ENCODE results near the gene SRD5A1.
A peak's percentile ranks its signal among the peaks of the same experiment; 100 is the strongest.

The SRD5A1 gene

DNA sequence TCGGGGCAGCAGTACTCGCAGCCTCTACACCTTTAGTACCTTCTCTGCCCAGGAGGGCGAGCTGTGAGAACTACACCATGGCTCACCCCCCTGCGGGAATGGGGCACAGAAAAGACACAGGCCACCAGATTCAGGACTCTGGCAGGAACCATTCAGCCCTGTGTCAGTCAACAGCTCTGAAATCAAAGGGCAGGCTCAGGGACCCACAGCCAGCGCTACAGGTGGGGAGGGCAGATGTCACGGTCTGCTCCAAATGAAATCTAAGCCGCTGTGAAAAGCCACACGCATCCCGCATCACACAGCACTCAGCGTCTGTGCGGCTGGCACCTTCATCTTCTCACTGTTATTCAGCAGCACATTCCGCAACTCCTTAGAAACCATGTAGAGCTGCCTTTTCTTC lies 28.3 kb upstream of the SRD5A1 start:
- DNase-seq (ENCODE audit: low spot score), result peak; percentile 50

DNA sequence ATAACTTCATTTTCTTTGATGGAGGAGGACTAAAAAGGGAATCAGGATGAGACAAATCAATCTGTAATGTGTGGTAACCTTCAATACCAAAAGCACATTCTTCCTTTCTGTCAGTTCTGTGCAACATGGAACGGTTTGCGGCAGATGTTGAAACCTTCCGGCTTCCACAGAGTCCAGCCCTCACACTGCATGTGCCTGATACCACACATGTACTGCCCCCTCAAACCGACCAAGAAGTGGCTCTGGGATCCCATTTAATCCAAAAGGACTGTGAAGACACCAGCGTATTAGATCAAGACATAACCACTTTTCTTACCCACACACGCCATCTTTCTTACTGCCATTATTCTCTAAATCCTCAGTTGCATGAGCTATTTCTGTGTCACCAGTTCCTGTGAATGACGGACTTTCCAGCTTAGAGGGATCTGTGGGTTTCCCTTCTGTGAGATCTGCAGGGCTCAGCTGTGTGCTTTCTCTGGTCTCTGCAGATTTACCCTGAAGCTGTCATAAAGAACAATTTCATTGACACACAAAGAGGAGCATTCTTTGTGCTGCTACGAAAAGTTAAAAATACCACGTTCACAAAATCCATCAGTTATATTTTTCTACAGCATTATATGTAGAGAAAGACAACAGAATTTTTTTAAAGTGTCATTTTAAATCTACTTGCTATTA lies 26.2 kb upstream of the SRD5A1 start:
- no peak for DNase-seq (ENCODE audit: low spot score)

DNA sequence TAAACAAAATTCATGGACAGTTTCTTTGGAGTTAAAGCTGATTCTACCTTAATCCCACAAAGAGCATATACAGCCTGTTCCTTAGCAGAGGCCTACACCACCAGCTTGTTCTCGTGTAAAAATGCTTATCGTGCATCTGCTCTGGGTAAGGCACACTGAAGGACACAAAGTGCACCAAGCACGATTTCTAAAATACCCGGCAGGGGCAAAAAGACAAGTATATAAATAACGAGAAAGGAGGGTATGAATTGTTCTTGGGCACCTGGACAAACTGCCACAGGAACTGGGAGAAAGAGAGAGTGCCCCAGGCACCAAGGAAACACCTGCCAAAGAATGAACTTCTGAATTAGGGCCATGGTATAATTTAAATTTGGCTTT lies 25.7 kb upstream of the SRD5A1 start:
- no peak for DNase-seq (ENCODE audit: low spot score)

DNA sequence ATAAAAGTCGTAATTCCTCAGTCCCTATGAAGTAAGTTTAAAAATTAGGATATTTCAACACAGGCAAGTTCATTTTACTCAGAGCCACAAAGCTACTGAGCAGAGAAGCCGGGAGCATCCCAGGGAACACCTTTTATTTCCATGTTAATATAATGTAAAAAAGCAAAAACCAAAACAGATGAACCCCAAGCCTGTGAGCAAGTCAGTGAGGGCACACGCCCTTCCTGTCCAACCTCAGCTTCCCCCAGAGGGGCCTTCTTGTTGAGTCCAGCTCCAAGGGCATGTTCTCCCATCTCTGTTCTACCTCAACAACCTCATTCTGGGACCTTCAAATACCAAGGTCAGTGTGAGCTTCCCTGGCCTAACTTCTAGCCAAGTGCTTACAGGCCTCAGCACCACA lies 25.2 kb upstream of the SRD5A1 start:
- DNase-seq (ENCODE audit: low spot score), result no peak

DNA sequence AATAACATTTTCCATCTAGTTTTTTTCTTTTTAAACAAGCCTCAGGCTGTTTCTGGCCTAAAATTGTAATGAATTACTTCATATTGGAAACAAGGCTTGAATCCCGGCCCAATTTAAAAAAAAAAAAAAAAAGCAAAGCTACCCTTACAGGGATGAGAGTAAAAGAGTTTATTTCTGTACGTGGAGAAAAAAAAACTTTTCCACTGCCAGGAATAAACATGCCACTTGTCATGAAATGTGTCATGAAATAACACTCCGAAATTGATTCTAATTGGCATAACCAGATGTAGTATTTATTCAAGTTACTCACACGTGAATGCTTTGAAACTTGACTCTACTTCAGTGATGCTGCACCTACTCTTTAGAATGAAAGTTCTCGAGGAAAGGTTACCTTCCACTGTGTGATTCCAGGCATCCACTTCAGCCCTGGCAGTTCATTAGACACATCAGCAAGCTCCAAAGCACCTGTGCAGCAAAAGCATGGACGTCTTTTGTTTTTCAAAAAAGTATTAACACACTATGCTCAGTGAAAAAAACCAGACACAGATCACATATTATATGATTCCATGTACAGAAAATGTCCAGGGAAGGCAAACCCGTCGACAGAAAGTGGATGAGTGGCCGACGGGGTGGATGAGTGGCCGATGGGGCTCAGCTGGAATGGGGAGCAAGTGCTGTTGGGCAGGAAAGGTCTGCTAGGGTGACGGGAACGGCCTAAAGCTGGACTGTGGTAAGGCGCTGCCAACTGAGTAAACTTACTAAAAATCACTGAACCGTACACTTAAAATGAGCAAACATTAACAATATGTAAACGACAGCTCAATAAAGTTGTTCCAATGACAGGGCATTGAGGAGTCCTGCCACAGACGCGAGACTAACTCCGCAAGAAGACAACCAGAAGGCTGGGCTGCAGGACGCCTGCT lies 21.6 kb upstream of the SRD5A1 start:
- DNase-seq (ENCODE audit: low spot score), result no peak

DNA sequence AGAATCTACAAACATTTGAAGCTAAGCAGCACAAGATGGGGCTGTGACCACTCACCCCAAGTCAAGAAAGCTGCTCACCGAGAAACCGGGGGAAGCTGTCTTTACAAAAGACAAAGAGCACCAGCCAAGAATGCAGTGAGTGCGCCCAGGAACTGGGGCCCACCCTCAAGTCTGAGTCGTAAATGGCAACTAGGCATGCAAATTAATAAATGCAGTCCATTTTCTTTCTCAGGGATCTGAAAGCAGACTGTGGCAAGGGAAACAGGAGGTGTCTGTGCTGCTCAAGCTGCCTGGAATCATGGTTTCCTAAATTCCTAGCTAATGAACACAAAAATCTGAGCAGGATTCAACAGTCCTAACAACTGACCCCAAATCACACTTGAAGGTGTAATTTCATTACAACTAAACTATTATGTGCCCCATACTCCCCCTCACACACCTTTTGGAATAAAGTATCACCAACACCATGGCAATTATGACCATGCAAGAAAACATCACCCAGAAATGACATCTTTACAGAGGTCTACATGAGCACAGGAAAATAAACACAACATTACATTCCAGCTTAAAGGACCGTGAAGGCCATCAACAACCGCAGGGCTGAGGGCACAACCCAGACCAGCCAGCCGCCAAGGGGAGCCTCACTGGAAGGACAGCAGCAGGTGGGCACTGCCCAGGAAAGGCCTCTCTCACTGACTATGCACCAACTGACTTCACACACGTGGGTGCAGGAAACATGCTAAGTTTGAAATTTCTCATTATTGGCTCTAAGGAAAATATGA lies 18.0 kb upstream of the SRD5A1 start:
- no peak for DNase-seq (ENCODE audit: low spot score)

DNA sequence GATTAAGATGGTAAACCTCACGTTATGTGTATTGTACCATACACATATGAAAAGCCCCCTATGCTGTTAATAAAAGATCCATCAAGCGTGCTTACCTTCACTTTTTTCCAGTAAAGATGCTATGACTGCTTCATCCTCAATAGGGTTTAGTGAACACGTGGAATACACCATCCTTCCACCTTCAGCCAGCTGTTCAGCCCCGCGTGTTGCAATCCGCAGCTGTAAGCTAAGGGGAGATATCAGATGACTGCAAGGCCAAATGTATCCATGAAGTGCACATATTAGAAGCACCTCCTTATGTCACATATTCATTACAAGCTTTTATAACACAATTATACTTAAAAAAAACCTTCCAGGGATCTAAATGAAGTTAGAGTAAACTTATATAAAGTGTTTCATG lies 16.6 kb upstream of the SRD5A1 start:
- DNase-seq (ENCODE audit: low spot score), result no peak

DNA sequence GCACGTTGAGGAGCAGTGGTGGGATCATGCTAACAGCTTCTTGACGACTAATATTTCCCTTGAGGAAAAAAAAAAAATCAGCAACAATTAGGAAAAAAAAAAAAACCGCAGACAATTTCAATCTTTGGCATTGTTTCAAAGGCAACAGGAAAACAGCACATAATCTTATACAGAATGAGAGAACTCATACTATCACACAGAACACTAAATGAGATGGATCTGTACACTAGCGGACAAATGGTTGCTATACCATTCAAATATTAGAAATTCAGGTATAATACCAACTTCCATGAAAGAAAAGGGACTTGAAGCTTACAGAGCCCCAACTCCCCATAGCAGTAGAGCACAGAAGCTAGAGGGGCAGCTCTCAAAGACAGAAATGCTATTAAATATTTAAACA lies 10.0 kb upstream of the SRD5A1 start:
- no peak for DNase-seq (ENCODE audit: low spot score)

DNA sequence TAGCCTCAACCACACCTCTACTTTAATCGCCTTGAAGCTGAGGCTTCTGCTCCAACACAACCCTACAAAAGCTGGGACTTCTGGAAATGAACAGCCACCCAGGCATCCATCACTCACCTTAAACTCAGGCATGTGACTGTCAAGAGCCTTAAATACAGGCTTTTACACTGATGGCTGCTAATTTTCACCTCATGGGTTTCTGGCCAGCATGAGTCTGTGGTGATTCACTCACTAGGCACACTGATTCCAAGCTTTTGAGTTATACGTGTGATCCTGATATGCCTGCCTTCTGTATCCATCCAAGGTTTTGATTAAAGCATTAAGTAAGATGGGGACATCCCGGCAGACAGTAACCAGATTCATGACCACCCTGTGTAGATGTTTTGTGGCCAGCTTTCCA lies 9.3 kb upstream of the SRD5A1 start:
- DNase-seq (ENCODE audit: low spot score), result no peak

DNA sequence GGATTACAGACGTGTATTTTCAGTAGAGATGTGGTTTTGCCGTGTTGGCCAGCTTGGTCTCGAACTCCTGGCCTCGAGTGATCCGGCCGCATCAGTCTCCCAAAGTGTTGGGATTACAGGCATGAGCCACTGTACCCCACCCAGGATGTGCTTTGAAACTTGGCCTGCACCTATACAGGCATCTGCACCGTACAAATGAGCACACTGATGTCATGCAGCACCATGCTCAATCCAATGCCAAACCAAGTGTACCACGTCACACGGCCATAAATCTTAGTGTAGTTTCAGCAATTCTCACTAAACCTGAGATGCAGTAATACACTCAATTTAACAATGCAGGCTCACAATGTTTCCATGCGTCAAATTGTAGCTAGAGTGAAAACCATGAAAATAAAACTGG lies 6.7 kb upstream of the SRD5A1 start:
- no peak for DNase-seq (ENCODE audit: low spot score)

DNA sequence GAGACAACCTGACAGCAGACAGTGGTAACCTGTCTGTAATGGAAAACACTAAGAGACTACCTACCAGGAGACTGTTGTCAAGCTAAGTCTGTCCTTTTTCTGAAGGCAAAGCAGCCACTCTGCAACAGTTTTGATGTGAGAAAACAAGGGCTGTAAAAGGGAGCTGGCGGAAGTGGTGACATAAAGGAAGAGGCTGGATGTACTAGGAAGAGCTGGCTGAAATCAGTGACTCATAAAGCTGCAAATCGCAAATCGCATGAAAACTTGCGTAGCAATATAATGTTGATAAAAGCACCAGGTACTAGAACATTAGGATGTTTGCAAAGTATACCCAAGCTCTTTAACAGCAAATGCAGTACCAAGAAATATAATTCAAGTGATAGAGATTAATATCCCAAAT lies 1.8 kb upstream of the SRD5A1 start:
- no peak for DNase-seq (ENCODE audit: low spot score)

DNA sequence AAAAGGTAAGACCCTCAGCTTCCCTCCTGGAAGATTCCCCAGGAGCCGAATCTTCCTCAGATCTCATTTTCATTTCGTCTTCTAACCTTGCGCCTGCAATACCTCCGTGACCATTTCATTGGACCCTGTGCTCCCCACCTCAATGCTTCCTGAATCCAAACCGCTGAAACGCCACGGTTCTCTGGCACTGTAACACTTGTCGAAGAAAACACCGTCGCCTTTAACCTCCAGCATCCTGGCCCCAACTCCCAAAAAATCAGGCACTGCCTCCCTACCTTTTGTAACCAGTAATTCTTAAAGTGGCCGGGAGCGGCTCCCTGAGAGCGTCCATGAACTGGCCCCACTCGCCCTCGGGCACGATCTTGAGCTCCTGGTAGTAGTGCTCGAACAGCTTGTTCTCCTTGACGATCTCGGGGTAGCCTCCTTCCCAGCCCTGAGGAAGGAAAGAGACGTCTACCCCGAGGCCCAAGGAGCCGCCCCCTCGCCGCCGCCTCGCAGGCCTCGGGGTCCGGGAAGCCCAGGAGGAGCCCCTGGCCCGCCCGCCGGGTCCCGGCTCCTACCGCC lies 834 bp upstream of the SRD5A1 start:
- DNase-seq (ENCODE audit: low spot score), result peak; percentile 33

DNA sequence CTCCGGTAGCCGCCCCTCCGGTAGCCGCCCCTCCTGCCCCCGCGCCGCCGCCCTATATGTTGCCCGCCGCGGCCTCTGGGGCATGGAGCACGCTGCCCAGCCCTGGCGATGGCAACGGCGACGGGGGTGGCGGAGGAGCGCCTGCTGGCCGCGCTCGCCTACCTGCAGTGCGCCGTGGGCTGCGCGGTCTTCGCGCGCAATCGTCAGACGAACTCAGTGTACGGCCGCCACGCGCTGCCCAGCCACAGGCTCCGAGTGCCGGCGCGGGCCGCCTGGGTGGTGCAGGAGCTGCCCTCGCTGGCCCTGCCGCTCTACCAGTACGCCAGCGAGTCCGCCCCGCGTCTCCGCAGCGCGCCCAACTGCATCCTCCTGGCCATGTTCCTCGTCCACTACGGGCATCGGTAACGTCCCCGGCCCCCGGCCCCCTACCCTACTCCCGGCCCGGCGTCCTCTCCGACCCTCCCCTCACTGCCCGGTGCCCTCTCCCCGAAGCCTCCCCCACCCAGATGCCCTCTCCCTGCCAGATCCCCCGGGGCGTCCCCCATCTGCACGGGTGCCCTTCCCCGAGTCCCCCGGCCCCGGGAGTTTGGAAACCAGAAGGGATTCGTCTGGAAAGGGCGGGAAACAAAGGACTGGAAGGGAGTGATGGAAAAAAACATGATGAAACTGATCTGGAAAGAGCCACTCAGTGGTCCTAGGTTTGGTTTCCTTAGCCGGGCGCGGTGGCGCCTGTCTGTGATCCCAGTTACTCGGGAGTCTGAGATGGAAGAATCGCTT lies 417 bp downstream of the SRD5A1 start:
- DNase-seq (ENCODE audit: low spot score), result peak; percentile 31

DNA sequence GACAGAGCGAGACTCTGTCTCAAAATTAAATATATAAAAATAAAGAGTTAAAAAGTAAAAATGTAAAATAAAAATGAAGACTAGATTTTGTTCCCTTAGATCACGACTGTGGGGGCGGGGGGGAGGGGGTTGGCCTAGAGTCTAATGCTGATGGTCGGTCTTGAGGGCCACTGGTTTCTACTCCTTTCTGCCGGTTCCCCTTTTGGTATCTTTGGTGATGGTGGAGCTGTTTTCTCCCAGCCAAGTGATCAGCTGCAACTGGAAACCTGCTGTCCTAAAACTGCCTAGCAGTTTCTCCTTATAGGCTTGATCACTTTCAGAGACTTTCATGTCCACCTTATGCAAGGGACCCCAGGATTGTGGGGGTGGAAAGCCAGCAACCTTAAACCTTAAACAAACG lies 1.1 kb downstream of the SRD5A1 start:
- DNase-seq (ENCODE audit: low spot score), result peak; percentile 21

DNA sequence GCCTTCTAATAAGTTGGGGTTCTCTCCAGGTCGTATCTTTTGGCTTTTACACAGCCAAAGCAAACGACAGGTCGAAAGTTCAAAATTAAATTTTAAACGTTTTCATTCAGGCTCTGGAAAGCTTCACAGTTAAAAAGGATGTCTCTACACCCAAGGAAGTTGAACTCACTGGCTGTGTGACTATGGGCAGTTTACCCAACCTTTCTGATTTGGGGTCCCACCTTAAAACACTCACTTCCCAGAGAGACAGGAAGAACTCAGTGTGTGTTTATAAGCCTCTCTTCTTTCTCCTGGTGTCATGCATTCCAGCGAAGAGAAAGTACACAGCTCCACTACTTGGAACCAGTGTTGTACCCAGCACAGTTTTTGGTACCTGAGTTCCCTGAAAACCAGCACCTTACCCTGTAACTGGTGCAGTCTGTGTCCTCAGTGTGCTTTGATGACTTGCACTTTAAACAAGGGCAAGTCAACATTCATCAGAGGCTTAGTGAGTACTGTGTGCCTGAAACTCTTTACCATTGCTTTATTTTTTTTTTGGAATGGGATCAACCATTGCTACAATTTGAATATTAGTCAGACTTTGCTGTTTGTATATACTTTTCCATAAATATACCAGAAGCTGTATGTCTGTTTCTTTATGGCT lies 1.7 kb downstream of the SRD5A1 start:
- no peak for DNase-seq (ENCODE audit: low spot score)

DNA sequence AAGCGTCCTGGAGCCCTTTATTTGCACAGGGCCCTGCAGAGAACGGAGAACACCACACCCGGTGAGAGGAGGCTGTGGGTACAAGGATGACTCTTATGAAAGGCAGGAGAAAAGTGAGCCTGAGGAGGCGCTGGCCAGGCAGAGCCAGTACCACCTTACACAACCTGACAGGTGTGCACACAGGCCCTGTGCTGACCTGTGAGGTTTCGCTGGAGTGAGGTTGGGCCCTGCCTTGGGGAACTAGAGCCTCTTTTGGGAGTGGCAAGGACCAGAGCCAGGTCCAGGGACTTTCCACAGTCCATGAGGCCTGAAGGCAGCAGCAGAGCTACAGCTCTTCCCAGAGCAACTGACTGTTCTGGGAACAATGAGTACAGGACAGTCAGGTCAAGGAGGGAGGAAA lies 3.1 kb downstream of the SRD5A1 start:
- no peak for DNase-seq (ENCODE audit: low spot score)

DNA sequence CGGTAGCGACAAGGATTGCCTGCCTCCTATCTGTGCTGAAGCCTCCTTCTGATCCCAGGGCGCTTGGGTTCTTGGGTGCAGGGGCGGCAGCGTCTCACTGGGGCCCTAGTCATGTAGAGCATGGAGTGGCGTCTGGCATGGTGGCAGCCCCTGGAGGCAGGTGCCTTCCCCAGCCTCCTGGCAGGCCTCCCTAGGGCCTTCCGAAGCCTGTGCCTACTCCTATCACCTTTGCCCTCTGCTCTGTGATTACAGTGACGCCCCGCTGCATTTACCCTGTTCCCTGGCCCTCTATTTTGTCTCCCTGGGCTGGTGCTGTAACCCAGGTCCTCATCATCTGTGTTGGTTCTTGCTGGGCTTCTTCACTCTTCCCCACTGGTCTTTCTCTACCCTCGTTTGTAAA lies 3.8 kb downstream of the SRD5A1 start:
- DNase-seq (ENCODE audit: low spot score), result no peak

DNA sequence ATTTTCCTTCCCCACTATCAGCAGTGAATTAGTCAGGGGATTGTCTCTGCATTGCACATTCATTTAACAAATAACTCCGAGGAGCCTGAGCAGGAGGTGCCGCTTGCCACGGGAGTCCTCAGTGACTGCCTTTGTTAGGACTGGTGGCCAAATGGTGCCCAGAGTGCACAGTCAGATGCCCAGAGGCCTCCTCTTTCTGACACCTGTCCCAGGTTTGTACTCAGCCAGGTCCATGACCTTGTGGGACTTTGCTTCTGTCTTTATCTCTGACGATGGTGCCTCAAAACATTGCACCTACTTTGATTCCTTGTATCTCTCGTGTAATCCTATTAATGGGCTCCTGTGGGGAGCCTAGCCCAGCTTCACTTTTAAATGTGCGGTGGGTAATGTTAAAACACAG lies 4.3 kb downstream of the SRD5A1 start:
- no peak for DNase-seq (ENCODE audit: low spot score)

DNA sequence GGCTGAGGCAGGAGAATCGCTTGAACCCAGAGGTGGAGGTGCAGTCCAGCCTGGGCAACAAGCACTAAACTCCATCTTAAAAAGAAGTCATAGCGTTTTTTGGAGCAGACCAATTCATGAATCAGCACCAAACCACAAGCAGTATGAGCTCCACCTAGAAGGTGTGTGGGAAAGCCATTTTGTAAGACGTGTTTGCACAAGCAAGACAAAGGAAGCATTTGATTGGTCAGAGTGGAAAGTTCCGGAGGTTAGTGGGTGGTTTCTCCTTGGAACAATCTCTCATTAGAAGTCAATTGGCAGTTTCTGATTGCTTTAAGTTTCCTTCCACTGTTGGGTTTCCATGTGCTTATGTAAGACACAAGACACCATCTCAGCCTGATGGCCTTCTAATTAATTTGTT lies 5.0 kb downstream of the SRD5A1 start:
- DNase-seq (ENCODE audit: low spot score), result no peak

DNA sequence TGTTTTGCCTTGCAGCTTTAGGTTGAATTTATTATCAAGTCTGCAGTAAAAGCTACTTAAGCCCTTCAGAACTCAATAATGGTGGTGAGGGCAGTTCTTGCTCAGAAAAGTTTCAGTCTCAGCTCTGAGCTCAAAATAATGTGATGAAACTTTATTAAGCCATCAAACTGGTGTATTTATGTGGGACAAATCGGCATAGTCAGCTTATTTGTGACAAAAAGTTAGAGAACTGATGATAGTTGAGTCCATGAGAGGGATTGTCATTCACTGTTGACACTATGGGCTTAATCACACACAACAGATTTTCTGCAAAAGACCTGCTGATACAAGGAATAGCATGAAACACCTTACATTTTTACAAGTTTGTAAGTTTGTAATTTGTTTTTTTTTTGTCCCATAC lies 9.4 kb downstream of the SRD5A1 start:
- no peak for DNase-seq (ENCODE audit: low spot score)

DNA sequence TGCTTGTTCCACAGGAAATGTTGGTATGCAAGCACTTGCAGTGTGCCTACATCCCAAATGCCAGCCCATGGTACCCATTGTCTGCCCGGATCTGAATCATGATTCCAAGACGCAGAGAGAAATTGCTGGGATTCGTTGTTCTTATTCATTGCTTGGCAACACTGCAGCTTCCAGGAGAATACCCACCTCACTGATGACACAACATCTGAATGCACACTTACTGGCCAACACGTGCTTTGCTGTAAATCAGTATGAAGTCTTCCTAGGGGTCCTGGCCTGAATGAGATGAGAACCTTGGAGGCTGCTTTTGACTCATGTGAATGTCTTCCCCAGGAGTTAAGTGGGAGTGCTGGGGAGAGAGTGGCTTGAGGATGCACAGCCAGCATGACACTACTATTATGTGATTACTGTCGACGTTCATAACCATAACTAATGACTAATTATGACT lies 11.6 kb downstream of the SRD5A1 start:
- DNase-seq (ENCODE audit: low spot score), result no peak
